PC-9 (cell line): Measurements from ENCODE around the gene GPD1L. TPM values are rescaled to one million over a fixed set of nuclear protein-coding genes. Genes with fewer than 3 reads are reported as not detected.

Experiments
- BruUV-seq: library from RNA; stranded (reverse); fragments of 400-500 nt; replicated peaks from 2 replicates; lab custom pipeline; 2021; lab: Mats Ljungman, UMichigan
- CTCF ChIA-PET: fragments of 300-600 bp; sonication (Branson Sonifier 250); formaldehyde crosslinking; loops from one replicate; lab custom pipeline; 2022; ENCODE audit warnings: antibody characterized with exemption; lab: Charles Lee
- POLR2A ChIA-PET: fragments of 300-600 bp; sonication (Branson Sonifier 250); formaldehyde crosslinking; loops from one replicate; lab custom pipeline; 2022; ENCODE audit warnings: antibody characterized with exemption; ENCODE audit not compliant: unreplicated experiment; lab: Charles Lee
- DNase-seq, 2 experiments: peaks; one replicate each; pipeline versions ENCODE4 v3.0.0 to v3.0.0-alpha.2; 2015 to 2022; ENCODE audit warnings: mixed read lengths in 1 of 2
- H2AFZ ChIP-seq: fragments of 200-600 bp; sonication (generic); 2 replicates; pipeline ENCODE4 v1.8.1; 2017; ENCODE audit warnings: antibody characterized with exemption
- H3F3A ChIP-seq: fragments of 200-600 bp; sonication (generic); 2 replicates; pipeline ENCODE4 v1.8.1; 2017; ENCODE audit warnings: antibody characterized with exemption, mild to moderate bottlenecking, low read depth; ENCODE audit not compliant: insufficient read depth
- H3K27ac ChIP-seq: fragments of 200-600 bp; sonication (generic); 2 replicates; pipeline ENCODE4 v1.6.1; 2016; ENCODE audit warnings: mixed run types
- H3K27me3 ChIP-seq: fragments of 200-600 bp; sonication (generic); 2 replicates; pipeline ENCODE4 v1.6.1; 2016; ENCODE audit warnings: low read depth, mixed run types; ENCODE audit not compliant: insufficient read depth
- H3K36me3 ChIP-seq: fragments of 200-600 bp; sonication (generic); 2 replicates; pipeline ENCODE4 v1.6.1; 2016; ENCODE audit warnings: low read depth, mixed run types
- H3K4me1 ChIP-seq: fragments of 200-600 bp; sonication (generic); replicated peaks from 2 replicates; pipeline ENCODE4 v1.6.1; 2016; ENCODE audit warnings: mixed run types; ENCODE audit not compliant: insufficient read depth
- H3K4me2 ChIP-seq: fragments of 200-600 bp; sonication (generic); 2 replicates; pipeline ENCODE4 v1.6.1; 2017; ENCODE audit warnings: mixed run types
- H3K4me3 ChIP-seq: fragments of 200-600 bp; sonication (generic); 2 replicates; pipeline ENCODE4 v1.6.1; 2016; ENCODE audit warnings: mixed run types
- H3K79me2 ChIP-seq: fragments of 200-600 bp; sonication (generic); 2 replicates; pipeline ENCODE4 v1.6.1; 2017; ENCODE audit warnings: low read depth, mixed run types
- H3K9me2 ChIP-seq: fragments of 200-600 bp; sonication (generic); 2 replicates; pipeline ENCODE4 v1.8.1; 2017; ENCODE audit warnings: mild to moderate bottlenecking; ENCODE audit not compliant: insufficient read depth
- H3K9me3 ChIP-seq: fragments of 200-600 bp; sonication (generic); 2 replicates; pipeline ENCODE4 v1.8.1; 2016; ENCODE audit warnings: low read depth; ENCODE audit not compliant: insufficient read depth
- H4K20me1 ChIP-seq: fragments of 200-600 bp; sonication (generic); 2 replicates; pipeline ENCODE4 v1.8.1; 2017; ENCODE audit not compliant: insufficient read depth
- CTCF ChIP-seq: fragments of 200-600 bp; sonication (generic); conservative IDR thresholded peaks from 2 replicates; pipeline ENCODE4 v1.6.1; 2017; ENCODE audit warnings: mixed run types, antibody characterized with exemption, mild to moderate bottlenecking, moderate library complexity
- EZH2 ChIP-seq: fragments of 200-600 bp; sonication (generic); IDR thresholded peaks from 2 replicates; pipeline ENCODE4 v1.8.0; 2017; ENCODE audit warnings: antibody characterized with exemption, low read depth
- intact Hi-C: fragments of 100-400 bp; cut with micrococcal nuclease; formaldehyde crosslinking; loops from one replicate; pipeline ENCODE4 v1.10.0; 2022; ENCODE audit not compliant: unreplicated experiment
- total RNA-seq: library from RNA; stranded (reverse); gene quantifications from 2 replicates; pipeline ENCODE4 v1.2.3, GENCODE V29; 2021

The GPD1L gene
- total RNA-seq, 1 experiment from 2014 or later = 10.3 TPM

DNA sequence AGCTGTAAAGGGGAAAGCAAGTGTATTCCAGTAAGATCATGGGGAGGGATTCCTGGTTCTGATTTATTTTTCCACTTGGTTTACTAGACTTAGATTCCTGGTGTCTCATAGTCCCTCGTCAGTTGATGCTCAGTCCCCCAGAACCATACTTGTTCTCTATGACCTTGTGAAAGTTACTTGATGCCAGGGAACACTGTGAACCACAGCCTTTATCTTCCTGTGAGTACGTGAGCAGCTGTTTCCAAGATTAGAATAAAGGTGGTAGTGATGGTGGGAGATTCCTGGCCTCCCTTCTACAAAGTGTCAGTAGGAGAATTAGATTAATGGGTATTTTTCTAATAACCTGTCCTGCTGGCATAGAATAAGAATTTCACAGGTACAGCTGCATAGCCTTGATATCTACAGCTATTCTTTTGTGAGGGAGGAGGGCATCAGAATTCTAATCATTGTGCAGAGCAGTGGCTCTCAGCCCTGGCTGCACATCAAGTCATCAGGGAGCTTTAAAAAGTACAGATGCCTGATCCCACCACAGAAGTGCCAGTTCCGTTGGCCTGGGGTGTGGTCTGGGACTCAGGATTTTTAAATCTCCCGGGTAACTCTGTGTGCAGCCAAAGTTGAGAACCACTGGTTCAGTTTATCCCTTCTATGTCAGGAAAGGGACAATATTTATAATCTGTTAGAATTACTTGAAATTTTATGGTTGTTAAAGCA is 20.0 kb downstream of the GPD1L start:
- no peak overlapping the region for H3K4me3 ChIP-seq
- no peaks in the 10 kb centered on the region for H3K9me3 ChIP-seq
- TF ChIP-seq EZH2 (no peak), CTCF (no peak)
- no peaks in the 10 kb centered on the region for H3K9me2 ChIP-seq
- no peak overlapping the region for H3K4me2 ChIP-seq
- H3K27ac ChIP-seq = no peak overlapping the region
- POLR2A ChIA-PET = no interaction called here
- H3F3A ChIP-seq = no peaks in the 10 kb centered on the region
- no peaks in the 10 kb centered on the region for H3K27me3 ChIP-seq
- intact Hi-C loops = no loop called here
- BruUV-seq = no TSS peak
- H4K20me1 ChIP-seq = no peaks in the 10 kb centered on the region
- H3K4me1 ChIP-seq = no peaks in the 10 kb centered on the region
- no peaks in the 10 kb centered on the region for H3K36me3 ChIP-seq
- CTCF ChIA-PET = no interaction called here
- H3K79me2 ChIP-seq = no peaks in the 10 kb centered on the region
- no peak for DNase-seq
- H2AFZ ChIP-seq = no peak overlapping the region

DNA sequence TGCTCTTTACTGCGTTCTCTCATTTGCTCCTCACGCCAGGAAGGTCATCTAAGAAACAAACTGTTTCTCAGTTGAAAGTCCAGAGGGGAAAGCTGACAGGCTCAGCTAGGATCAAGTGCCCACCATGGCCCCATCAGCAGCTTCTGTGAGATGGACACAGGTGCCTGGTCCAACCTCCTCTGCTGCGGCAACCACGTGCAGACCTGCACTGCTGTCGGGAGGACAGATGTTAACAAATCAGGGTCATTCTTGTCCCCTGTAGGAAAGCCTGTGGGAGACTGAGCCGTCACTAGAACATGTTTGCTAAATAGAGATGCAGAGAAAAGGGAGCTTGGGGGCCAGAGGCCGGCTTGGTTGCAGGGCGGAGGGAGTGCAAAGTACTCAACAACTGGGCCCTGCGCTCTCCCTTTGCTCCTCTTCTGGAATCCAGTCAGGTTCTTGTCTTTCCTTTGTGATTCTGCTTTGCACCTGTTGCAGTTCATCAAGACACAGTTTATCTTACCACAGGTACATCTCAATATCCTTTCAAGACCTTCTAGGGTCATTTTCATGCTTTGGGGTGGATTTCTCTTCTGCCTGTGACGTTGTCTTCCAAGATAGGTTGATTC is 20.9 kb downstream of the GPD1L start:
- Histone ChIP-seq H3K36me3 (no peaks in the 10 kb centered on the region), H2AFZ (no peak overlapping the region), H3K9me3 (no peaks in the 10 kb centered on the region), H3K27ac (no peak overlapping the region), H3F3A (no peaks in the 10 kb centered on the region), H3K27me3 (no peaks in the 10 kb centered on the region), H3K4me3 (no peak overlapping the region), H3K4me1 (no peaks in the 10 kb centered on the region), H3K79me2 (no peaks in the 10 kb centered on the region), H4K20me1 (no peaks in the 10 kb centered on the region), H3K4me2 (no peak overlapping the region), H3K9me2 (no peaks in the 10 kb centered on the region)
- BruUV-seq = no TSS peak
- TF ChIP-seq EZH2 (no peak), CTCF (no peak)
- intact Hi-C loops = no loop called here
- ChIA-PET POLR2A (no interaction called here), CTCF (no interaction called here)
- DNase-seq = no peak

- Histone ChIP-seq H3K4me3 (no peak overlapping the region), H3K4me2 (no peak overlapping the region), H2AFZ (no peak overlapping the region), H3K79me2 (no peaks in the 10 kb centered on the region), H3F3A (no peaks in the 10 kb centered on the region), H3K9me2 (no peaks in the 10 kb centered on the region), H4K20me1 (no peaks in the 10 kb centered on the region), H3K9me3 (no peaks in the 10 kb centered on the region), H3K36me3 (no peaks in the 10 kb centered on the region), H3K27ac (no peak overlapping the region), H3K27me3 (no peaks in the 10 kb centered on the region), H3K4me1 (no peaks in the 10 kb centered on the region)
- ChIA-PET POLR2A (no interaction called here), CTCF (no interaction called here)
- intact Hi-C loops = no loop called here
- no peak for TF ChIP-seq EZH2
- TF ChIP-seq CTCF = no peak
- no TSS peak for BruUV-seq
- DNase-seq = no peak
These were observed 22.5 kb downstream of the GPD1L start for GRCh38 chr3:32128936-32129335.
